SK-MEL-5 (cell line): ENCODE data around the gene CRYBB2. TPM values are rescaled to one million over a fixed set of nuclear protein-coding genes. Genes with fewer than 3 reads are reported as not detected.
"Not testable (repeated sequence)": the region's sequence is repeated elsewhere in the genome, so short reads cannot be mapped to it uniquely, and the experiment has no call there.

ENCODE experiments used
- DNase-seq: peaks from one replicate; pipeline ENCODE4 v3.0.0-alpha.2; 2016; ENCODE audit warnings: low read depth, low spot score
- in situ Hi-C: cut with HindIII; loops from 2 replicates; pipeline ENCODE4 v1.10.0; 2016; ENCODE audit warnings: low sequenced_read_pairs, high pct_unique_total_duplicates, low pct_unique_long_range_greater_than_20kb
- polyA plus RNA-seq, 2 experiments: library from polyadenylated mRNA; depleted of rRNA; stranded (reverse); fragments of >200 nt; gene quantifications; 2 replicates each; pipeline ENCODE4 v1.2.3, GENCODE V29; 2015
- total RNA-seq: library from RNA; depleted of rRNA; stranded (reverse); fragments of >200 nt; shearing (Covaris generic); gene quantifications from 2 replicates; pipeline ENCODE4 v1.2.3, GENCODE V29; 2014; rRNA removed

CRYBB2 gene
- not detected in 2 replicates for total RNA-seq
- polyA plus RNA-seq (2015; cell fraction: cytosol; rRNA removed) = not detected in 2 replicates
- not detected in 2 replicates for polyA plus RNA-seq (2015; cell fraction: nucleus; rRNA removed)

DNA sequence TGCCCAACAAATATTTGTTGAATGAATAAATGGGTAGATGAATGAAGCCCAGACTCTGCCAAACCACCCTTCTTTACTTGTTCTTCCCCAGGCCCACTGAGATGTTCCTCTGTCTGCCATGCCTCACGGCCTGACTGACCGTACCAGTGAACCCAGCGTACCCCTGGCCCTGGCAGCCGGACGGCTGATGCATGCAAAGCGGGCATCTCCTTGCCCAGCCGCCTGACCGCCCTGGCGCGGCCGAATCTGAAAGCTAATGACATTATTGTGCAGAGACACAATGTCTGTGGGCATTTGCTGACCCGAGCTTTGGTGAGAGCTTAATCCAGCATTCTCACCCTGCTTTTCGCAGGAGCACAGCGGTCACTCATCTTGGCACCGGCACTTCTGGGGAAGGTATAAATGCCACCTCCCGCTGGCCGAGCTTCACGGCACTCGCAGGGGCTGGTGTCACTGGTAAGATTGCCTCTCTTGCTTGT is at the start of gene CRYBB2:
Gene CRYBB2, plus strand, starts transcription at position 429 of the 479 bp plus-strand sequence. CDS start 1,791 bp downstream, outside the sequence.
- DNase-seq = no peak
- in situ Hi-C loops = no loop called here

DNA sequence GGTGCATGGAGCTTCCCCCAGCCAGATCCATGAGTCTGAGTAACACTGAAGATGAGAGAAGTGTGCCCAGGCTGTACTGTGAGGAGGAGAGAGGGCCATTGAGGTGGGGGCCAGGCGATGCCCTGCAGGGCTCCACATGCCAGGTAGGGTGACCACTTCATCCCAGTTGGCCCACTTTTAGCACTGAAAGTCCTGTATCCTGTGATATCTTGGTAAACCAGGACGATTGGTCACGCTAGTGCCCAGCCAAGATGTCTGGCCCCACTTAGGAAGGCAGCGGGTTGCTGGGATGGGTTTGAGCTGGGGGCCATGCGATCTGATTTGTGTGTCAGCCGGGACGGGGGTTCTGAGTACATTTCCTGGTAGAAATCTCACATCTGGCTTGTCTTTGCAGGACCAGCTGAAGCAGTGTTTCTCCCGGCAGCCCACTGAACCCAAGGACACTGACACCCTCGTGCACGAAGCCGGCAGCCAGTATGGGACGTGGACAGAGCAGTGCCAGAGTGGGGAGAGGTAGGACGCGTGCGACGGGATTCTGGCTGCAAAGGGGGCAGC is 48.9 kb upstream of the CRYBB2 start:
- DNase-seq = no peak
- in situ Hi-C loops = no loop called here

- peak; percentile 35 for DNase-seq
- in situ Hi-C loops = no loop called here
Observed at GRCh38 chr22:25172153-25172552, 47.3 kb upstream of the CRYBB2 start.

DNA sequence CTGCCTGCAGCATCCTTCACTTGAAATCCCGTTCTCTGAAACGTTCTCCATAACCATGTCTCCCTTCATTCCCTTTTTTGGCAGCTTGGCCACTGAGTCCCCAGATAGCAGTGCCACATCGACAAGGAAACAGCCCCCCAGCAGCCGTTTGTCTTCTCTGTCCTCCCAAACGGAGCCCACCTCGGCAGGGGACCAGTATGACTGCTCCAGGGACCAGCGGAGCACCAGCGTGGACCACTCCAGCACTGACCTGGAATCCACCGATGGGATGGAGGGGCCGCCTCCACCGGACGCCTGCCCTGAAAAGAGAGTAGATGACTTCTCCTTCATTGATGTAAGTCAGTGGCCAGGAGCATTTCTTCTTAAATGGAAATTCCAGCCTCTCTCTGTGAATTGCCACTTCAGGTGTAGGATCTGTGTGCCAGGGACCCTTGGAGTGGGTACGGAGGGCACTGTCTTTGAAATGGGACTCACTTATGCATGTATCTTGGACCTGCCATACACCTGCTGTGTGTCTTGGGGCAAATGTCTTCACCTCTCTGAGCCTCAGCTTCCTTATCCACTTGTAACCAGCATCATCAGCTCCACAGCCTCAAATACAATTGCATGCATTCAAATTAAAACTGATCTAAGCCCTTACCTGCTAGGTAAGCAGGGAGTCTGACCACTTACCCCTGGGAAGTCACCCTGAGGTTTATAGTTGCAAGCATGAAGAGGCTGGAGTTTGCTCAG is 45.1 kb upstream of the CRYBB2 start:
- in situ Hi-C loops = no loop called here
- no peak for DNase-seq

GRCh38 chr22:25174888-25175411 is 44.5 kb upstream of the CRYBB2 start:
- in situ Hi-C loops = no loop called here
- no peak for DNase-seq

- in situ Hi-C loops = no loop called here
- DNase-seq = no peak
Observed at GRCh38 chr22:25176175-25176574, 43.3 kb upstream of the CRYBB2 start.

- in situ Hi-C loops = no loop called here
- no peak for DNase-seq
Observed at GRCh38 chr22:25176799-25177198, 42.6 kb upstream of the CRYBB2 start.

GRCh38 chr22:25177226-25177625 is 42.2 kb upstream of the CRYBB2 start:
- DNase-seq = no peak
- in situ Hi-C loops = no loop called here

GRCh38 chr22:25177895-25178294 is 41.5 kb upstream of the CRYBB2 start:
- in situ Hi-C loops = no loop called here
- no peak for DNase-seq

GRCh38 chr22:25178348-25178747 is 41.1 kb upstream of the CRYBB2 start:
- in situ Hi-C loops, DNase-seq: not testable (repeated sequence)

DNA sequence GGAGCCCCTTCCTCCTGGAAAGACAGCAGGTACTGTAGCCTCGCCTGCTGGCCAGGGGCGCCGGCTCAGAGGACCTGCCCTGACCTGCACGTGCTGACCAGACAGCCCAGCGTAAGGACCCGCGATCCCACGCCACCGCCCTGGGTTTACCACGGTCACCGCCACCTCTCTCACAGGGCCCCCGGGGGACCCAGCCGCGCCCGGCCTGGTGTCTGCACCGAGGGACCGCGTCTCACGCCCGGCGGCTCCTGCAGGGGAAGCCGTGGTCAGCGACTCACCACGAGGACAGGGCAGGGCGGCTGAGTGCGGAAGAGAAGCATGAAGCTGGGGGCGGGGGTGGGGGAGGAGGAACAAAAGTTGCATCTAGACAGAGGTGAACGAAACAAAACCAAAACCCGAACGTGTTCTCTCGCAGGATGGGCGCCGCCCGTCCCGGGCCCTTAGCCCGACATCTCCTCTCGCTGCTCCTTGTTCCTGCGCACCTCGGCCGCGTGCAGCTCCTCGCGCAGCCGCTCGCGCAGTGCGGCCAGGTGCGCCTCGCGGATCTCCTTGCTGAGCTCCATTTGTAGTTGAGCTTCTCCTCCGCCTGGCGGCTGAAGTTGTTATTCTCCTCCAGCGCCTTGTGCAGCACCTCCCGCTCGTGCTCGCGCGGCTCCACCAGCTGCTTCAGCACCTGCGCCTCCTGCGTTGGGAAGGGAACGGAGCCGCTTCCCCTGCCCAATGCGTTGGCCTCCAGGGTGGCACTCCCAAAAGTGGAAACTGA is 40.4 kb upstream of the CRYBB2 start:
- DNase-seq, in situ Hi-C loops: not testable (repeated sequence)

DNA sequence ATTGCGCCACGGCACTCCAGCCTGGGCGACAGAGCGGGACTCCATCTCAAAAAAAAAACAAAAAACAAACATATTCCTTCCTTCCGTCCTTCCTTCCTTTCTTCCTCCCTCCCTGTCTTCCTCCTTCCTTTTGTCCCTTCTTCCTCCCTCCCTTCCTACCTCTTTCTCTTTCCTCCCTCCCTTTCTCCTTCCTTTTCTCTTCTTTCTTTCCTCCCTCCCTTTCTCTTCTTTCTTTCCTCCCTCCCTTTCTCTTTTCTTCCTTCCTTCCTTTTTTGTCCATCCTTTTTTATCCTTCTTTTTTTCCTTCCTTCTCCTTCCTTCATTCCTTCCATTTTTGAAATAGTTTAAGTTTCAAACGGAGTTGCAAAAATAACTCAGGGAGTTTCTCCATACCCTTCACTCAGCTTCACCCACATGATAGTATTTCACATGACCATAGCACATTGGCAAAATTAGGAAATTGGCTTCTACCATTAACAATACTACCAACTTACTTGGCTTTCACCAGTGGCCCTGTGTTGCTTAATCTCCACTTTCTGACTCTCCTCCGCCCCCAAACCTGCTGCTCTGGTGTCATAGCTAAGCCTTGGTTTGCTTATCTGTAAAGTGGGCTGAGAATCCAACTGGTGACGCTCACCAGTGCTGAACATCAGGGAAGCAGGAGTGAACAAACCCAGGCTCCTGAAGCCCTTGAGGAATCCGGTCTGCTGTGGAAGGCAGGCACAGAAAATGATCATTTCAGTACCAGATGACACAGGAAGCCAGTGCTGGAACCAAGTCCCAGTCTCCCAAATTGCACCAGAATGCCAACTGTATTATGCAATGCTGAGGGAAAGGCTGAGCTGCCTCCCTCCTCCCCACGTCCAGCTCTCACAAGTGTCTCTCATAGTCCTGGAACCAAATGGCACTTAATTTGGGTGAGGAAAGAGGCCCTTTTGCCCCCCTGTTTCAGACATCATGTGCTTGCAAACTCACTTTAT is 37.0 kb upstream of the CRYBB2 start:
- in situ Hi-C loops = no loop called here
- DNase-seq = no peak

DNA sequence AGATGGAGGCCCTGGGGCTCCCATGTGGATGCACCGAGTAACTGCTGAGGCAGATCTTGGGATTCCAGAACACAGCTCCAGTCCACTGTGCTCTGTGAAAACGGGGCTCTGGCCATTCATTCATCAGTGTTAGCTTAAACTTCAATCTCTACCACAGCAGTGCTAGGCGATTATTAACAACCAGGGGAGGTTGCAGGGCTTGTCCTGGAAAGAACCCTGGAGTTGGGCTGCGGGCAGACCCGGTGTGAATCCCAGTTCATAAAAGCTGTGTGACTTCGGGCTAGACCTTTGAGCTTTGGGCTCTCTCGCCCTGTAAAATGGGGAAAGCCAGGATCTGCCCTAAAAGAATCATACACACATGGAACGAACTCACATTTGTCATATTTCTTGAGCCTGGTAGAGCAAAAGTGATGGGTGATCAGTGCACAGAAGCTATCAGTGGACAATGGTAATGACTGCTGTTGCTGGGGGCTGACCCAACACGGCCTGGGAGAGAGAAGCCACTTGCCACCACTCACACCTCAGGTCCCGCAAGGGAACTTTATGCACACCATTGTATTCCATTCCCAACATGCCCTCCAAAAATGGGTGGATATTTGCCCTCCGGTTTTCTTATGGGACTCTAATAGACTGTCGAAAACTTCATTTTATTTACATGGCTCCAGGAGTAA is 35.4 kb upstream of the CRYBB2 start:
- no peak for DNase-seq
- in situ Hi-C loops = no loop called here

DNA sequence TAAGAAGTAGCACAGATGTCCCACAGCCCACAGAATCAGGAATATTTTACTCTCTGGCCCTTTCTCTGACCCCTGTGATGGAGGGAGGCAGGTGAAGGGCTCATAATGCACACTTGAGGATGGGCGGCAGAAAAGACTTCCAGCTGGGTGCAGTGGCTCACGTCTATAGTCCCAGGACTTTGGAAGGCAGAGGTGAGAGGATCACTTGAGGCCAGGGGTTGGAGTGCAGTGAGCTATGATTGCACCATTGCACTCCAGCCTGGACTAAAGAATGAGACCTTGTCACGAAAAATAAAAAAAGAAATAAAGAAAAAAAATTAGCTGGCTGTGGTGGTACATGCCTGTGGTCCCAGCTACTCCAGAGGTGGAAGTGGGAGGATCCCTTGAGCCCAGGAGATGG is 33.3 kb upstream of the CRYBB2 start:
- no peak for DNase-seq
- in situ Hi-C loops = no loop called here

- DNase-seq = no peak
- in situ Hi-C loops = no loop called here
Observed at GRCh38 chr22:25187469-25187868, 32.0 kb upstream of the CRYBB2 start.

DNA sequence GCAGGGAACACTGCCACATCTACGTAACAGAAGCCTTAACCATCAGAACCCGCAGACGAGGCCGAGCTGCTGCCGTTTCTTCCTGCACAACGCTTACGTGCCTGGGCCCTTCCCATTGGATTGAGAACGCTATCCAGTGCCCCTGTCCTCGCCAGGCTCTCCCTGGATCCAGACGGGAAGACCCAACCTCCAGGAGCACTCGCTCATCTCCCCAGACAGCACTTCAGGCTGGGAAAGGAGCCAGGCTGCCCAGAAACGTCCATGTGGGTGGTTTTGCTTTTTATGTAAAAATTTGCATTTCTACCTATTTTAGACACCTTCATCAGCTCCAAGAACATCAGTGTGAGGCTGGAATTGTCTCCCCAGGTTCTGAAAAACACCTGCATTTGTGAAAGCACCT is 27.0 kb upstream of the CRYBB2 start:
- DNase-seq = no peak
- in situ Hi-C loops = no loop called here

DNA sequence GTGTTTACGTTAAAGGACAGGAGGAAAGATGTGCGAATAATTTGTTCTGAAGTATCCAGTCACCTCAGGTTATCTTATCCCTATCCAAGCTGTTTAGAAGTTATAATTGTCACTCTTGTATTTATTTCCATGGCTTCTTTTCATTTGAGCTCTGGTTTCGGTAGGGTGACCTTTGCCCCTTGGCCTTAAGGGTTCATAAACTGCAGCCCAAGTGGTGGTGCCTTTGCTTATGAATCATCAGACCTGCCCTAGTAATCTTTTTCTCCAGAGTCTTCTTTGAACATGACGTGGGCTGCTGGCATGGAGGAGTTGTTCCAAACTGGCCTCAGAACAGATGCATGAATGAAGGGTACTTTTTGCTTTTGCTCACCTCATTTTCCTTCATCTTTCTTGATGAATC is 26.3 kb upstream of the CRYBB2 start:
- in situ Hi-C loops = no loop called here
- no peak for DNase-seq
